ENCODE results near the gene SCD.

GRCh38 chr10:100339236-100339635 is 7.8 kb upstream of the SCD start:
- TF ChIP-seq CTCF (IDR thresholded peaks at IDR 0.05) (no peak), POLR2A (IDR thresholded peaks at IDR 0.05) (no peak)

Data from sigmoid colon (tissue), 3 donors.